OCI-M2 (cell line): ENCODE measurements around the gene TMEM101.
"Not testable (repeated sequence)": the region's sequence is repeated elsewhere in the genome, so short reads cannot be mapped to it uniquely, and the experiment has no call there.

ENCODE experiments used
- DNase-seq: peaks from one replicate; lab custom pipeline; 2025; ENCODE audit not compliant: unreplicated experiment; lab: John Stamatoyannopoulos, UW

The TMEM101 gene

DNA sequence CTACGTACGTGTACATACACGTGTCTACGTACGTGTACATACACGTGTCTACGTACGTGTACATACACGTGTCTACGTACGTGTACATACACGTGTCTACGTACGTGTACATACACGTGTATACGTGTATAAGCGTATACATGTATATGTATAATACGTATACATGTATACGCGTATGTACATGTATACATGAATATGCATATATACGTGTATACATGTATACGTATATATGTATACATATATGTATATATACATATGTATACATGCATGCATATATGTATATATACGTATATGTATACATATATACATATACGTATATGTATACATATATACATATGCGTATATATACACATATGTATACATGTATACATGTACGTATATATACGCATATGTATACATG is 38.9 kb downstream of the TMEM101 start:
- no peak for DNase-seq

DNA sequence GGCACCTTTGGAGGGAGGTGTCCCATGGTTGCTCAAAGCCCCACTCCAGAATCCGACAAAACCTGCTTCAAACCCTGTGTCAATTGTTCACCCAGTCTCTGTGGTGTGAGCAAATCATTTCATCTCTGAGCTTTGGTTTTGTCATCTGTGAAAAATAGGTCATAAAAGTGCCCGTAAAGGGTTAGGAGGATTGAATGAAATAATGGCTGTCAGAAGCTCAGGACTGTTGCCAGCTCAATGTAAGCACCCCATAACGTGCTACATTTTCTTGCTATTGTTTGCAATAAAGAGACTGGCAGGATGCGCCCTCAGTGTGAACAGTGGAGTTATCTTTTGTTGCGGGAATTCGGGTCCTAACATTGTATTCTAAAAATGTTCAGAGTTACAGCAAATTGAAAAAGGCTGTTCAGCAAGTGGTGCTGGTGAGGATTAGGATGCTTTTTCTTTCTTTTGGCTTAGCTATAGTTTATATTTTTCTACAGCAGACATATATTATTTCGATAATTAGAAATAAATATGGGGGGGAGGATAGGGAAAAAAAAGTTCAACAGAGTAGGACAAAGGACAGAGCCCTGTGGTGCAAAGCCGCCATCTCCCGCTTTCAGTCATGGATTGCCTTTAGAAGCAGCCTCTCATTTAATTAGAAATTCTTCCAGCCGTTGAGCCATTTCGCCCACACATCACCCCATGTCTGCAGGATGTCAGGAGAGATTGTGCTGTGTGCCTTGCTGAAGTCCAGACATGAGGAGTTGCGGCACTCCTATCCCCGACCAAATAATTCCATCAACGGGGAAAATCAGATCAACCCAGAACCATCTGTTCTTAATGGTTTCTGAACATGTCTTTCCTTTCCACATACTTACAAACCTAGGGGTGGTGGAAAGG is 40.1 kb downstream of the TMEM101 start:
- no peak for DNase-seq

DNA sequence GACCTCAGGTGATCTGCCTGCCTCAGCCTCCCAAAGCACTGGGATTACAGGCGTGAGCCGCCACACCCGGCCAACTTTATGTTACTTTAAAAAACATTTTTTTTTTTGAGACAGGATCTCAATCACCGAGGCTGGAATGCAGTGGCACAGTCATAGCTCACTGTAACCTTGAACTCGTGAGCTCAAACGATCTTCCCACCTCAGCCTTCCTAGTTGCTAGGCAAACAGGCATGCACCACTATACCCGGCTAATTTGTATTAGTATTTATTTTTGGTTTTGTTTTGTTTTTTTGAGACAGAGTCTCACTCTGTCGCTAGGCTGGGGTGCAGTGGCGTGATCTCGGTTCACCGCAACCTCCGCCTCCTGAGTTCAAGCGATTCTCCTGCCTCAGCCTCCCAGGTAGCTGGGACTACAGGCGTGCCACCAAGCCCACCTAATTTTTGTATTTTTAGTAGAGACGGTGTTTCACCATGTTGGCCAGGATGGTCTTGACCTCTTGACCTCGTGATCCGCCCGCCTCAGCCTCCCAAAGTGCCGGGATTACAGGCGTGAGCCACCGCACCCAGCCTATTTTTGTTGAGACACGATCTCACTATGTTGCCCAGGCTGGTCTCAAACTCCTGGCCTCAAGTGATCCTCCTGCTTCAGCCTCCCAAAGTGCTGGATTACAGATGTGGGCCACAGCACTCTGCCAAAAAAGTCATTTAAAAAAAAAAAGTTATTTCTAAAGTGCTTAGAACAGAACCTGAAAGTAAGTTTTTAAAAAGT is 42.1 kb downstream of the TMEM101 start:
- not testable (repeated sequence) for DNase-seq

DNA sequence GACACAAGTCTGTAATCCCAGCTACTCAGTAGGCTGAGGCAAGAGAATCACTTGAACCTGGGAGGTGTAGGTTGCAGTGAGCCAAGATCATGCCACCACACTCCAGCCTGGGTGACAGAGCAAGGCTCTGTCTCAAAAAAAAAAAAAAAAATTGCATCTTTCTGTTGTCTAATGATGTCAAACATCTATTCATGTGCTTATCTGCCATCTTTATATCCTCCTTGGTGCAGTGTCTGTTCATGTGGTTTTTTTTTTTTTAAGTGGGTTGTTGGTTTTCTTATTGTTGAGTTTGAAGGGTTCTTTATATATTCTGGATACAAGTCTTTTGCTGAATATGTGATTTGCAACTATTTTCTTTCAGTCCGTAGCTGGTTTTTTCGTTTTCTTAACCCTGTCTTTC is 43.3 kb downstream of the TMEM101 start:
- not testable (repeated sequence) for DNase-seq

GRCh38 chr17:43970366-43970765 is 44.4 kb downstream of the TMEM101 start:
- DNase-seq, result no peak

GRCh38 chr17:43967251-43967875 is 47.4 kb downstream of the TMEM101 start:
- DNase-seq, result no peak

- no peak for DNase-seq
Observed at GRCh38 chr17:43966276-43966675, 48.5 kb downstream of the TMEM101 start.

- DNase-seq, result no peak
Observed at GRCh38 chr17:43962479-43962878, 52.3 kb downstream of the TMEM101 start.

- DNase-seq, result no peak
Observed at GRCh38 chr17:43961954-43962353, 52.8 kb downstream of the TMEM101 start.

- DNase-seq, result not testable (repeated sequence)
Observed at GRCh38 chr17:43961292-43961691, 53.5 kb downstream of the TMEM101 start.
